Articular chondrocyte of knee joint (primary cell): ENCODE results near the gene HTR2C. TPM values are rescaled to one million over a fixed set of nuclear protein-coding genes. Genes with fewer than 3 reads are reported as not detected.

ENCODE experiments used
- small RNA-seq: library from RNA; depleted of rRNA; stranded (forward); fragments of <200 nt; gene quantifications from one replicate; pipeline ENCODE3, GENCODE V24; 2012
- total RNA-seq: library from RNA; depleted of rRNA; stranded (reverse); fragments of >200 nt; gene quantifications from 2 replicates; pipeline ENCODE4 v1.2.3, GENCODE V29; 2012

HTR2C gene
- not detected in 2 replicates for total RNA-seq

GRCh38 chrX:114583646-114584374, at the start of gene HTR2C:
Gene HTR2C, plus strand, starts transcription at chrX:114584086. Its CDS starts 142,851 bp downstream, at chrX:114726937.

Small RNAs within 50 kb of the gene (small RNA-seq; reads per million reads assigned to genes)
- gene AL355812.1 (not detected), gene MIR1264 (not detected), gene MIR1298 (not detected), gene MIR1911 (not detected), gene MIR1912 (not detected), gene MIR448 (not detected), gene MIR764 (not detected), gene SNORA35 (not detected)
